Skeletal muscle satellite cell (primary cell): ENCODE data around the gene CHCHD3.
"Not testable (repeated sequence)": the region's sequence is repeated elsewhere in the genome, so short reads cannot be mapped to it uniquely, and the experiment has no call there.

Experiments used
- H3K27me3 ChIP-seq: 2 replicates; pipeline ENCODE4 v1.7.0; 2013; ENCODE audit warnings: low read length; ENCODE audit not compliant: control insufficient read depth, insufficient read depth
- H3K36me3 ChIP-seq: 2 replicates; pipeline ENCODE4 v1.7.0; 2013; ENCODE audit warnings: mild to moderate bottlenecking, control low read depth, low read length; ENCODE audit not compliant: insufficient read depth
- H3K4me1 ChIP-seq: 2 replicates; pipeline ENCODE4 v1.7.0; 2013; ENCODE audit warnings: low read length; ENCODE audit not compliant: control insufficient read depth, insufficient read depth
- H3K4me2 ChIP-seq: 2 replicates; pipeline ENCODE4 v1.7.0; 2013; ENCODE audit warnings: mild to moderate bottlenecking, low read length
- H3K4me3 ChIP-seq: 2 replicates; pipeline ENCODE4 v1.7.0; 2013; ENCODE audit warnings: low read length
- H3K9ac ChIP-seq: 2 replicates; pipeline ENCODE4 v1.7.0; 2013; ENCODE audit warnings: mild to moderate bottlenecking, low read depth, low read length, moderate library complexity
- H3K9me3 ChIP-seq: replicated peaks from 2 replicates; pipeline ENCODE4 v1.7.0; 2013; ENCODE audit warnings: mild to moderate bottlenecking, control low read depth, low read length

Gene CHCHD3

GRCh38 chr7:132941905-132942304 lies 140.0 kb downstream of the CHCHD3 start:
- Histone ChIP-seq H3K4me3 (no peak overlapping the region), H3K9ac (no peak overlapping the region), H3K27me3 (no peaks in the 10 kb centered on the region)

GRCh38 chr7:132941428-132941827 lies 140.5 kb downstream of the CHCHD3 start:
- Histone ChIP-seq H3K36me3 (no peaks in the 10 kb centered on the region), H3K4me1 (no peaks in the 10 kb centered on the region)

More at GRCh38 chr7:132941905-132942304, 140.0 kb downstream of the CHCHD3 start:
- Histone ChIP-seq H3K4me2 (no peak overlapping the region), H3K4me1 (no peaks in the 10 kb centered on the region), H3K9me3 (no peaks in the 10 kb centered on the region), H3K36me3 (no peaks in the 10 kb centered on the region)

GRCh38 chr7:132940084-132940483 lies 141.8 kb downstream of the CHCHD3 start:
- no peak overlapping the region for H3K9ac ChIP-seq
- no peaks in the 10 kb centered on the region for H3K27me3 ChIP-seq
- H3K9me3 ChIP-seq = no peaks in the 10 kb centered on the region
- H3K4me1 ChIP-seq = no peaks in the 10 kb centered on the region
- no peak overlapping the region for H3K4me2 ChIP-seq
- H3K4me3 ChIP-seq = no peak overlapping the region
- no peaks in the 10 kb centered on the region for H3K36me3 ChIP-seq

More at GRCh38 chr7:132941428-132941827, 140.5 kb downstream of the CHCHD3 start:
- no peak overlapping the region for H3K9ac ChIP-seq
- no peaks in the 10 kb centered on the region for H3K9me3 ChIP-seq
- H3K4me3 ChIP-seq = no peak overlapping the region
- H3K4me2 ChIP-seq = no peak overlapping the region
- H3K27me3 ChIP-seq = no peaks in the 10 kb centered on the region

- no peak overlapping the region for H3K4me3 ChIP-seq
- H3K27me3 ChIP-seq = no peaks in the 10 kb centered on the region
- no peak overlapping the region for H3K9ac ChIP-seq
- no peaks in the 10 kb centered on the region for H3K4me1 ChIP-seq
- no peak overlapping the region for H3K4me2 ChIP-seq
- H3K36me3 ChIP-seq = no peaks in the 10 kb centered on the region
- H3K9me3 ChIP-seq = no peaks in the 10 kb centered on the region
Measured at GRCh38 chr7:132939495-132939894, 142.4 kb downstream of the CHCHD3 start.

- Histone ChIP-seq H3K4me1 (peaks cover 6% of the 10 kb centered on the region), H3K4me2 (no peak overlapping the region), H3K4me3 (no peak overlapping the region), H3K27me3 (no peaks in the 10 kb centered on the region), H3K9me3 (no peaks in the 10 kb centered on the region), H3K9ac (no peak overlapping the region), H3K36me3 (no peaks in the 10 kb centered on the region)
Measured at GRCh38 chr7:132937286-132937685, 144.6 kb downstream of the CHCHD3 start.

GRCh38 chr7:132935608-132936007 lies 146.3 kb downstream of the CHCHD3 start:
- Histone ChIP-seq H3K9ac (no peak overlapping the region), H3K27me3 (no peaks in the 10 kb centered on the region), H3K4me3 (no peak overlapping the region), H3K4me2 (no peak overlapping the region), H3K4me1 (peaks cover 6% of the 10 kb centered on the region), H3K9me3 (no peaks in the 10 kb centered on the region), H3K36me3 (no peaks in the 10 kb centered on the region)

GRCh38 chr7:132934017-132934416 lies 147.9 kb downstream of the CHCHD3 start:
- Histone ChIP-seq H3K36me3 (no peaks in the 10 kb centered on the region), H3K4me3 (no peak overlapping the region), H3K9me3 (no peaks in the 10 kb centered on the region), H3K9ac (no peak overlapping the region), H3K4me1 (peaks cover 6% of the 10 kb centered on the region), H3K4me2 (no peak overlapping the region), H3K27me3 (no peaks in the 10 kb centered on the region)

GRCh38 chr7:132933072-132933458 lies 148.8 kb downstream of the CHCHD3 start:
- Histone ChIP-seq H3K27me3 (no peaks in the 10 kb centered on the region), H3K4me1 (peaks cover 6% of the 10 kb centered on the region), H3K4me2 (no peak overlapping the region), H3K9me3 (no peaks in the 10 kb centered on the region), H3K9ac (no peak overlapping the region), H3K4me3 (no peak overlapping the region), H3K36me3 (no peaks in the 10 kb centered on the region)

- Histone ChIP-seq H3K4me3 (no peak overlapping the region), H3K4me2 (no peak overlapping the region), H3K9me3 (no peaks in the 10 kb centered on the region), H3K36me3 (no peaks in the 10 kb centered on the region), H3K9ac (no peak overlapping the region), H3K27me3 (no peaks in the 10 kb centered on the region), H3K4me1 (peaks cover 6% of the 10 kb centered on the region)
Measured at GRCh38 chr7:132932296-132933071, 149.4 kb downstream of the CHCHD3 start.

GRCh38 chr7:132930881-132931280 lies 151.0 kb downstream of the CHCHD3 start:
- Histone ChIP-seq H3K36me3 (no peaks in the 10 kb centered on the region), H3K9ac (no peak overlapping the region), H3K27me3 (no peaks in the 10 kb centered on the region), H3K9me3 (no peaks in the 10 kb centered on the region), H3K4me2 (no peak overlapping the region), H3K4me3 (no peak overlapping the region), H3K4me1 (peaks cover 6% of the 10 kb centered on the region)

GRCh38 chr7:132929944-132930343 lies 151.9 kb downstream of the CHCHD3 start:
- H3K4me2 ChIP-seq, H3K4me3 ChIP-seq, H3K36me3 ChIP-seq, H3K4me1 ChIP-seq, H3K9ac ChIP-seq, H3K27me3 ChIP-seq, H3K9me3 ChIP-seq: not testable (repeated sequence)

GRCh38 chr7:132919771-132920170 lies 162.1 kb downstream of the CHCHD3 start:
- Histone ChIP-seq H3K27me3 (no peaks in the 10 kb centered on the region), H3K36me3 (no peaks in the 10 kb centered on the region), H3K4me1 (no peaks in the 10 kb centered on the region), H3K4me2 (no peak overlapping the region), H3K9ac (no peak overlapping the region), H3K9me3 (no peaks in the 10 kb centered on the region), H3K4me3 (no peak overlapping the region)
